Transverse colon (tissue), 4 donors: Measurements from ENCODE around the gene CCNY.

Source experiments
- CTCF ChIP-seq, 5 experiments: fragments of 200-600 bp in 3 of 5; fragments of 450-650 bp in 2 of 5; sonication (generic) in 3 of 5; IDR thresholded peaks; 1 replicate in 2 of 5; 2 replicates in 3 of 5; pipeline ENCODE4 v1.5.1; 2016 to 2017; ENCODE audit warnings: antibody characterized with exemption in 5 of 5, inconsistent platforms in 3 of 5, mild to moderate bottlenecking in 2 of 5, moderate library complexity in 1 of 5
- EP300 ChIP-seq: sonication (generic); formaldehyde crosslinking; IDR thresholded peaks from one replicate; pipeline ENCODE4 v1.6.1; 2017; ENCODE audit warnings: antibody characterized with exemption, low read depth
- POLR2A ChIP-seq: fragments of 450-650 bp; IDR thresholded peaks from one replicate; pipeline ENCODE4 v1.6.1; 2016; ENCODE audit warnings: antibody characterized with exemption, mild to moderate bottlenecking, moderate library complexity
- POLR2AphosphoS5 ChIP-seq, 3 donors: sonication (generic); formaldehyde crosslinking; IDR thresholded peaks; one replicate each; pipeline ENCODE4 v1.6.1; 2016; ENCODE audit warnings: antibody characterized with exemption in 3 of 3

- no peak for TF ChIP-seq CTCF (IDR thresholded peaks at IDR 0.05)
- no peak for TF ChIP-seq POLR2A
- TF ChIP-seq EP300, result no peak
- TF ChIP-seq POLR2AphosphoS5 (IDR thresholded peaks at IDR 0.05), result no peak
Observed at GRCh38 chr10:35562427-35562826, 226.1 kb downstream of the CCNY start.
